ENCODE data around the gene ZNF319. TPM values are rescaled to one million over a fixed set of nuclear protein-coding genes. Genes with fewer than 3 reads are reported as not detected.

ZNF319 gene
- total and polyA plus RNA-seq, 2 of the 8 experiments (the other 6 are each of a cell fraction or from before 2014, with no cell fraction given): 3.3 to 5.5 TPM

DNA sequence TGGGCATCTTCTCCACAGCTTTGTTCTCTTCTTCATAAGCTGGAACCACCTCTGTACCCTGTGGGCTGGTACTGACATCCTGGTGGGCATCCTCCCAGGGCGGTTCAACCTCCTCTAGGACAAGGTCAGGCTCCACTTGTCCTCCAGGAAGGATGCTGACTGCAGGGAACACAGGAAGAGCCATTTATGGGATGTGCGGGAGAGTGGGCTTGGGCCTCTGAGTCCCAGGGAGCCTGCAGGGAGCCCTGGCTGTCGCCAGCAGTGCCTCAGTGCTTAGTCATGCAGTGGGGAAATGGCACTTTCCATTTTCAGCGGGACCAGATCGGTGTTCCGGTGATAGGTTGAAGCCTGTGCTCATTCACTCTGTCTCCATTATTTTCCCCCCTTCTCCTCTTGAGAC lies 50.1 kb downstream of the ZNF319 start (continued):
- TF ChIP-seq, protein P1, sequence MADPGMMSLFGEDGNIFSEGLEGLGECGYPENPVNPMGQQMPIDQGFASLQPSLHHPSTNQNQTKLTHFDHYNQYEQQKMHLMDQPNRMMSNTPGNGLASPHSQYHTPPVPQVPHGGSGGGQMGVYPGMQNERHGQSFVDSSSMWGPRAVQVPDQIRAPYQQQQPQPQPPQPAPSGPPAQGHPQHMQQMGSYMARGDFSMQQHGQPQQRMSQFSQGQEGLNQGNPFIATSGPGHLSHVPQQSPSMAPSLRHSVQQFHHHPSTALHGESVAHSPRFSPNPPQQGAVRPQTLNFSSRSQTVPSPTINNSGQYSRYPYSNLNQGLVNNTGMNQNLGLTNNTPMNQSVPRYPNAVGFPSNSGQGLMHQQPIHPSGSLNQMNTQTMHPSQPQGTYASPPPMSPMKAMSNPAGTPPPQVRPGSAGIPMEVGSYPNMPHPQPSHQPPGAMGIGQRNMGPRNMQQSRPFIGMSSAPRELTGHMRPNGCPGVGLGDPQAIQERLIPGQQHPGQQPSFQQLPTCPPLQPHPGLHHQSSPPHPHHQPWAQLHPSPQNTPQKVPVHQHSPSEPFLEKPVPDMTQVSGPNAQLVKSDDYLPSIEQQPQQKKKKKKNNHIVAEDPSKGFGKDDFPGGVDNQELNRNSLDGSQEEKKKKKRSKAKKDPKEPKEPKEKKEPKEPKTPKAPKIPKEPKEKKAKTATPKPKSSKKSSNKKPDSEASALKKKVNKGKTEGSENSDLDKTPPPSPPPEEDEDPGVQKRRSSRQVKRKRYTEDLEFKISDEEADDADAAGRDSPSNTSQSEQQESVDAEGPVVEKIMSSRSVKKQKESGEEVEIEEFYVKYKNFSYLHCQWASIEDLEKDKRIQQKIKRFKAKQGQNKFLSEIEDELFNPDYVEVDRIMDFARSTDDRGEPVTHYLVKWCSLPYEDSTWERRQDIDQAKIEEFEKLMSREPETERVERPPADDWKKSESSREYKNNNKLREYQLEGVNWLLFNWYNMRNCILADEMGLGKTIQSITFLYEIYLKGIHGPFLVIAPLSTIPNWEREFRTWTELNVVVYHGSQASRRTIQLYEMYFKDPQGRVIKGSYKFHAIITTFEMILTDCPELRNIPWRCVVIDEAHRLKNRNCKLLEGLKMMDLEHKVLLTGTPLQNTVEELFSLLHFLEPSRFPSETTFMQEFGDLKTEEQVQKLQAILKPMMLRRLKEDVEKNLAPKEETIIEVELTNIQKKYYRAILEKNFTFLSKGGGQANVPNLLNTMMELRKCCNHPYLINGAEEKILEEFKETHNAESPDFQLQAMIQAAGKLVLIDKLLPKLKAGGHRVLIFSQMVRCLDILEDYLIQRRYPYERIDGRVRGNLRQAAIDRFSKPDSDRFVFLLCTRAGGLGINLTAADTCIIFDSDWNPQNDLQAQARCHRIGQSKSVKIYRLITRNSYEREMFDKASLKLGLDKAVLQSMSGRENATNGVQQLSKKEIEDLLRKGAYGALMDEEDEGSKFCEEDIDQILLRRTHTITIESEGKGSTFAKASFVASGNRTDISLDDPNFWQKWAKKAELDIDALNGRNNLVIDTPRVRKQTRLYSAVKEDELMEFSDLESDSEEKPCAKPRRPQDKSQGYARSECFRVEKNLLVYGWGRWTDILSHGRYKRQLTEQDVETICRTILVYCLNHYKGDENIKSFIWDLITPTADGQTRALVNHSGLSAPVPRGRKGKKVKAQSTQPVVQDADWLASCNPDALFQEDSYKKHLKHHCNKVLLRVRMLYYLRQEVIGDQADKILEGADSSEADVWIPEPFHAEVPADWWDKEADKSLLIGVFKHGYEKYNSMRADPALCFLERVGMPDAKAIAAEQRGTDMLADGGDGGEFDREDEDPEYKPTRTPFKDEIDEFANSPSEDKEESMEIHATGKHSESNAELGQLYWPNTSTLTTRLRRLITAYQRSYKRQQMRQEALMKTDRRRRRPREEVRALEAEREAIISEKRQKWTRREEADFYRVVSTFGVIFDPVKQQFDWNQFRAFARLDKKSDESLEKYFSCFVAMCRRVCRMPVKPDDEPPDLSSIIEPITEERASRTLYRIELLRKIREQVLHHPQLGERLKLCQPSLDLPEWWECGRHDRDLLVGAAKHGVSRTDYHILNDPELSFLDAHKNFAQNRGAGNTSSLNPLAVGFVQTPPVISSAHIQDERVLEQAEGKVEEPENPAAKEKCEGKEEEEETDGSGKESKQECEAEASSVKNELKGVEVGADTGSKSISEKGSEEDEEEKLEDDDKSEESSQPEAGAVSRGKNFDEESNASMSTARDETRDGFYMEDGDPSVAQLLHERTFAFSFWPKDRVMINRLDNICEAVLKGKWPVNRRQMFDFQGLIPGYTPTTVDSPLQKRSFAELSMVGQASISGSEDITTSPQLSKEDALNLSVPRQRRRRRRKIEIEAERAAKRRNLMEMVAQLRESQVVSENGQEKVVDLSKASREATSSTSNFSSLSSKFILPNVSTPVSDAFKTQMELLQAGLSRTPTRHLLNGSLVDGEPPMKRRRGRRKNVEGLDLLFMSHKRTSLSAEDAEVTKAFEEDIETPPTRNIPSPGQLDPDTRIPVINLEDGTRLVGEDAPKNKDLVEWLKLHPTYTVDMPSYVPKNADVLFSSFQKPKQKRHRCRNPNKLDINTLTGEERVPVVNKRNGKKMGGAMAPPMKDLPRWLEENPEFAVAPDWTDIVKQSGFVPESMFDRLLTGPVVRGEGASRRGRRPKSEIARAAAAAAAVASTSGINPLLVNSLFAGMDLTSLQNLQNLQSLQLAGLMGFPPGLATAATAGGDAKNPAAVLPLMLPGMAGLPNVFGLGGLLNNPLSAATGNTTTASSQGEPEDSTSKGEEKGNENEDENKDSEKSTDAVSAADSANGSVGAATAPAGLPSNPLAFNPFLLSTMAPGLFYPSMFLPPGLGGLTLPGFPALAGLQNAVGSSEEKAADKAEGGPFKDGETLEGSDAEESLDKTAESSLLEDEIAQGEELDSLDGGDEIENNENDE (IDR thresholded peaks at IDR 0.05; ENCODE audit: insufficient replicate concordance, low read length): no peak
- no peak for TF ChIP-seq KDM1A (IDR thresholded peaks at IDR 0.05; ENCODE audit: borderline replicate concordance, low read length)
- no peak for TF ChIP-seq RNF2 (IDR thresholded peaks at IDR 0.05; ENCODE audit: borderline replicate concordance, low read depth, low read length, missing control alignments, poor library complexity, severe bottlenecking)
- TF ChIP-seq TAF1 (IDR thresholded peaks at IDR 0.05; ENCODE audit: low read depth, low read length): no peak
- no peak for TF ChIP-seq PHF8 (conservative IDR thresholded peaks at IDR 0.05; ENCODE audit: low read depth, low read length)
- TF ChIP-seq, protein P2, sequence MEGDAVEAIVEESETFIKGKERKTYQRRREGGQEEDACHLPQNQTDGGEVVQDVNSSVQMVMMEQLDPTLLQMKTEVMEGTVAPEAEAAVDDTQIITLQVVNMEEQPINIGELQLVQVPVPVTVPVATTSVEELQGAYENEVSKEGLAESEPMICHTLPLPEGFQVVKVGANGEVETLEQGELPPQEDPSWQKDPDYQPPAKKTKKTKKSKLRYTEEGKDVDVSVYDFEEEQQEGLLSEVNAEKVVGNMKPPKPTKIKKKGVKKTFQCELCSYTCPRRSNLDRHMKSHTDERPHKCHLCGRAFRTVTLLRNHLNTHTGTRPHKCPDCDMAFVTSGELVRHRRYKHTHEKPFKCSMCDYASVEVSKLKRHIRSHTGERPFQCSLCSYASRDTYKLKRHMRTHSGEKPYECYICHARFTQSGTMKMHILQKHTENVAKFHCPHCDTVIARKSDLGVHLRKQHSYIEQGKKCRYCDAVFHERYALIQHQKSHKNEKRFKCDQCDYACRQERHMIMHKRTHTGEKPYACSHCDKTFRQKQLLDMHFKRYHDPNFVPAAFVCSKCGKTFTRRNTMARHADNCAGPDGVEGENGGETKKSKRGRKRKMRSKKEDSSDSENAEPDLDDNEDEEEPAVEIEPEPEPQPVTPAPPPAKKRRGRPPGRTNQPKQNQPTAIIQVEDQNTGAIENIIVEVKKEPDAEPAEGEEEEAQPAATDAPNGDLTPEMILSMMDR (IDR thresholded peaks at IDR 0.05; ENCODE audit: control extremely low read depth in 1 of 3, insufficient read depth in 1 of 3, low read depth in 1 of 3, low read length in 3 of 3): no peak
- no peak for TF ChIP-seq RXRA (IDR thresholded peaks at IDR 0.05; ENCODE audit: insufficient read depth, low read depth, low read length)
- TF ChIP-seq KDM5A (IDR thresholded peaks at IDR 0.05; ENCODE audit: low read length): no peak
- TF ChIP-seq TBP (IDR thresholded peaks at IDR 0.05; ENCODE audit: low read depth, low read length): no peak
